Measurements from ENCODE around the gene HIBADH.

DNA sequence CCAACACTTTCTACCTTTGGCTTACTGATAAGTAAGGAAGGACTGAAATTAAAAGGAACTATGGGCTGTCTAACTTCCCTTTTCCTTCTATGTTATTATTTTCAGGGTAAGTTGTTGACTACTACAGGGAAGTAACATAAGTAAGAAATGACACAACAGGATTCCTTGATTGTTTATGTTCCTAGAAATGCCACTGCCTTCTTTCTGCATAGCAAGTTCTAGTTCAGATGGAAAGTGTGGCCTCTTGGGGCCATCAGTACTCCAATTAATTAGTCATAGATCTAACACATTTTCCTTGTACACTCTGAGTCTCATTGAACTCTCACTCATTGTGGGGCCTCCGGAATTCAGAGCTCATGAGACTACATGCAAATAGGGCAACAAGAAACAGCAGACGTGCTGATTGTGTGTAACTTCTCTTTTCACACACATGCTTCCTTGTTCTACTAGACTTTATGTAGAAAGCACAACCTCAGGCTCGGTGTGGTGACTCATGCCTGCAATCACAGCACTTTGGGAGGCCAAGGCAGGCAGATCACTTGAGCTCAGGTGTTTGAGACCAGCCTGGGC is 35.3 kb upstream of the HIBADH start:
- TF ChIP-seq, protein P1, sequence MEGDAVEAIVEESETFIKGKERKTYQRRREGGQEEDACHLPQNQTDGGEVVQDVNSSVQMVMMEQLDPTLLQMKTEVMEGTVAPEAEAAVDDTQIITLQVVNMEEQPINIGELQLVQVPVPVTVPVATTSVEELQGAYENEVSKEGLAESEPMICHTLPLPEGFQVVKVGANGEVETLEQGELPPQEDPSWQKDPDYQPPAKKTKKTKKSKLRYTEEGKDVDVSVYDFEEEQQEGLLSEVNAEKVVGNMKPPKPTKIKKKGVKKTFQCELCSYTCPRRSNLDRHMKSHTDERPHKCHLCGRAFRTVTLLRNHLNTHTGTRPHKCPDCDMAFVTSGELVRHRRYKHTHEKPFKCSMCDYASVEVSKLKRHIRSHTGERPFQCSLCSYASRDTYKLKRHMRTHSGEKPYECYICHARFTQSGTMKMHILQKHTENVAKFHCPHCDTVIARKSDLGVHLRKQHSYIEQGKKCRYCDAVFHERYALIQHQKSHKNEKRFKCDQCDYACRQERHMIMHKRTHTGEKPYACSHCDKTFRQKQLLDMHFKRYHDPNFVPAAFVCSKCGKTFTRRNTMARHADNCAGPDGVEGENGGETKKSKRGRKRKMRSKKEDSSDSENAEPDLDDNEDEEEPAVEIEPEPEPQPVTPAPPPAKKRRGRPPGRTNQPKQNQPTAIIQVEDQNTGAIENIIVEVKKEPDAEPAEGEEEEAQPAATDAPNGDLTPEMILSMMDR (IDR thresholded peaks at IDR 0.05; ENCODE audit: insufficient read depth, low read length) = no peak
- no peak for TF ChIP-seq POLR2AphosphoS5 (IDR thresholded peaks at IDR 0.05; ENCODE audit: low read depth)
- TF ChIP-seq, protein P2, sequence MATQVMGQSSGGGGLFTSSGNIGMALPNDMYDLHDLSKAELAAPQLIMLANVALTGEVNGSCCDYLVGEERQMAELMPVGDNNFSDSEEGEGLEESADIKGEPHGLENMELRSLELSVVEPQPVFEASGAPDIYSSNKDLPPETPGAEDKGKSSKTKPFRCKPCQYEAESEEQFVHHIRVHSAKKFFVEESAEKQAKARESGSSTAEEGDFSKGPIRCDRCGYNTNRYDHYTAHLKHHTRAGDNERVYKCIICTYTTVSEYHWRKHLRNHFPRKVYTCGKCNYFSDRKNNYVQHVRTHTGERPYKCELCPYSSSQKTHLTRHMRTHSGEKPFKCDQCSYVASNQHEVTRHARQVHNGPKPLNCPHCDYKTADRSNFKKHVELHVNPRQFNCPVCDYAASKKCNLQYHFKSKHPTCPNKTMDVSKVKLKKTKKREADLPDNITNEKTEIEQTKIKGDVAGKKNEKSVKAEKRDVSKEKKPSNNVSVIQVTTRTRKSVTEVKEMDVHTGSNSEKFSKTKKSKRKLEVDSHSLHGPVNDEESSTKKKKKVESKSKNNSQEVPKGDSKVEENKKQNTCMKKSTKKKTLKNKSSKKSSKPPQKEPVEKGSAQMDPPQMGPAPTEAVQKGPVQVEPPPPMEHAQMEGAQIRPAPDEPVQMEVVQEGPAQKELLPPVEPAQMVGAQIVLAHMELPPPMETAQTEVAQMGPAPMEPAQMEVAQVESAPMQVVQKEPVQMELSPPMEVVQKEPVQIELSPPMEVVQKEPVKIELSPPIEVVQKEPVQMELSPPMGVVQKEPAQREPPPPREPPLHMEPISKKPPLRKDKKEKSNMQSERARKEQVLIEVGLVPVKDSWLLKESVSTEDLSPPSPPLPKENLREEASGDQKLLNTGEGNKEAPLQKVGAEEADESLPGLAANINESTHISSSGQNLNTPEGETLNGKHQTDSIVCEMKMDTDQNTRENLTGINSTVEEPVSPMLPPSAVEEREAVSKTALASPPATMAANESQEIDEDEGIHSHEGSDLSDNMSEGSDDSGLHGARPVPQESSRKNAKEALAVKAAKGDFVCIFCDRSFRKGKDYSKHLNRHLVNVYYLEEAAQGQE (IDR thresholded peaks at IDR 0.05; ENCODE audit: insufficient replicate concordance, low read depth) = no peak
- TF ChIP-seq SPI1 (IDR thresholded peaks at IDR 0.05; ENCODE audit: borderline replicate concordance, low read depth) = peak; percentile 23; the same call in 1 of the 2 replicates
